Right atrium auricular region (tissue), 2 donors: ENCODE measurements around the gene MYOM1. TPM values are rescaled to one million over a fixed set of nuclear protein-coding genes. Genes with fewer than 3 reads are reported as not detected.

Experiments
- DNase-seq: peaks from one replicate; pipeline ENCODE4 v3.0.0-alpha.2; 2019; ENCODE audit warnings: low spot score
- H3K27ac ChIP-seq, 2 donors: fragments of 200-600 bp; sonication (generic); 1 replicate in 1 of 2; 2 replicates in 1 of 2; pipeline ENCODE4 v1.5.1; 2016 to 2019
- H3K27me3 ChIP-seq, 2 donors: fragments of 200-600 bp; sonication (generic); one replicate each; pipeline versions ENCODE4 v1.5.1 to v1.6.0; 2017 to 2019
- H3K36me3 ChIP-seq: fragments of 200-600 bp; sonication (generic); one replicate; pipeline ENCODE4 v1.5.1; 2016
- H3K4me1 ChIP-seq, 2 donors: fragments of 200-600 bp; sonication (generic); one replicate each; pipeline versions ENCODE4 v1.5.1 to v1.6.0; 2017 to 2019
- H3K4me3 ChIP-seq, 2 donors: fragments of 200-600 bp; sonication (generic); 1 replicate in 1 of 2; 2 replicates in 1 of 2; pipeline ENCODE4 v1.5.1; 2017 to 2019; ENCODE audit warnings: mild to moderate bottlenecking in 1 of 2, moderate library complexity in 1 of 2
- H3K9me3 ChIP-seq, 2 donors: fragments of 200-600 bp; sonication (generic); one replicate each; pipeline ENCODE4 v1.5.1; 2019
- total RNA-seq, 2 donors: library from RNA; depleted of rRNA; stranded (reverse); fragments of >200 nt; gene quantifications; one replicate each; pipeline ENCODE4 v1.1.0, GENCODE V29; 2016
- TF ChIP-seq, protein P1 (sequence below), 2 donors: fragments of 200-600 bp; sonication (generic); IDR thresholded peaks; one replicate each; pipeline ENCODE4 v1.5.1; 2019; ENCODE audit warnings: antibody characterized with exemption in 2 of 2

MYOM1 gene
- total RNA-seq, 2 donors from 2014 or later = 357 to 410 TPM

GRCh38 chr18:3175195-3175758 is 44.5 kb downstream of the MYOM1 start:
- H3K27ac ChIP-seq = no peak overlapping the region
- peaks cover 35% of the 10 kb centered on the region for H3K36me3 ChIP-seq
- TF ChIP-seq, protein P1, sequence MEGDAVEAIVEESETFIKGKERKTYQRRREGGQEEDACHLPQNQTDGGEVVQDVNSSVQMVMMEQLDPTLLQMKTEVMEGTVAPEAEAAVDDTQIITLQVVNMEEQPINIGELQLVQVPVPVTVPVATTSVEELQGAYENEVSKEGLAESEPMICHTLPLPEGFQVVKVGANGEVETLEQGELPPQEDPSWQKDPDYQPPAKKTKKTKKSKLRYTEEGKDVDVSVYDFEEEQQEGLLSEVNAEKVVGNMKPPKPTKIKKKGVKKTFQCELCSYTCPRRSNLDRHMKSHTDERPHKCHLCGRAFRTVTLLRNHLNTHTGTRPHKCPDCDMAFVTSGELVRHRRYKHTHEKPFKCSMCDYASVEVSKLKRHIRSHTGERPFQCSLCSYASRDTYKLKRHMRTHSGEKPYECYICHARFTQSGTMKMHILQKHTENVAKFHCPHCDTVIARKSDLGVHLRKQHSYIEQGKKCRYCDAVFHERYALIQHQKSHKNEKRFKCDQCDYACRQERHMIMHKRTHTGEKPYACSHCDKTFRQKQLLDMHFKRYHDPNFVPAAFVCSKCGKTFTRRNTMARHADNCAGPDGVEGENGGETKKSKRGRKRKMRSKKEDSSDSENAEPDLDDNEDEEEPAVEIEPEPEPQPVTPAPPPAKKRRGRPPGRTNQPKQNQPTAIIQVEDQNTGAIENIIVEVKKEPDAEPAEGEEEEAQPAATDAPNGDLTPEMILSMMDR (IDR thresholded peaks at IDR 0.05) = no peak
- peaks cover 0 to 16% of the 10 kb centered on the region in 2 donors for H3K4me1 ChIP-seq
- H3K27me3 ChIP-seq = no peaks in the 10 kb centered on the region
- H3K4me3 ChIP-seq = no peak overlapping the region
- no peaks in the 10 kb centered on the region for H3K9me3 ChIP-seq
- DNase-seq = no peak

- no peak for DNase-seq
- Histone ChIP-seq H3K9me3 (no peaks in the 10 kb centered on the region), H3K27me3 (no peaks in the 10 kb centered on the region), H3K36me3 (peaks cover 59% of the 10 kb centered on the region), H3K27ac (no peak overlapping the region), H3K4me3 (no peak overlapping the region), H3K4me1 (no peaks in the 10 kb centered on the region)
- TF ChIP-seq, protein P1 (IDR thresholded peaks at IDR 0.05) = no peak
These were observed 47.7 kb downstream of the MYOM1 start for GRCh38 chr18:3172097-3172496.

DNA sequence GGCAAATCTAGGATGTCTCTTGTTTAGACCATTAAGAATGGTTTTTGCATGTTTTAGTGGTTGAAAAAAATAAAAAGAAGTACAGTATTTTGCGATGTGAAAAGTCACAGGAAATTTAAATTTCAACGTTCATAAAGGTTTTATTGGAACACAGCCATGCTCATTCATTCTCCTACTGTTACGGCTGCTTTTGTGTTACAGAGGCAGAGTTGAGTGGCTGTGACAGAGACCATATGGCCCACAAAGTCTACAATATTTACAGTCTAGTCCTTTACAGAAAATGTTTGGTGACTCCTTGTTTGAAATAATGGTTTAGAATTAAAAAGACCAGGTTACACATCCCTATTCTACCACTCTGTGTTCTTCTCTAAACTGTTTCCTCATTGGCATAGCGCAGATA is 48.1 kb downstream of the MYOM1 start:
- no peak for DNase-seq
- H3K27ac ChIP-seq = no peak overlapping the region
- no peaks in the 10 kb centered on the region for H3K4me1 ChIP-seq
- H3K9me3 ChIP-seq = no peaks in the 10 kb centered on the region
- TF ChIP-seq, protein P1 (IDR thresholded peaks at IDR 0.05) = no peak
- peaks cover 63% of the 10 kb centered on the region for H3K36me3 ChIP-seq
- H3K27me3 ChIP-seq = peaks cover 0 to under 1% of the 10 kb centered on the region in 2 donors
- no peak overlapping the region for H3K4me3 ChIP-seq

DNA sequence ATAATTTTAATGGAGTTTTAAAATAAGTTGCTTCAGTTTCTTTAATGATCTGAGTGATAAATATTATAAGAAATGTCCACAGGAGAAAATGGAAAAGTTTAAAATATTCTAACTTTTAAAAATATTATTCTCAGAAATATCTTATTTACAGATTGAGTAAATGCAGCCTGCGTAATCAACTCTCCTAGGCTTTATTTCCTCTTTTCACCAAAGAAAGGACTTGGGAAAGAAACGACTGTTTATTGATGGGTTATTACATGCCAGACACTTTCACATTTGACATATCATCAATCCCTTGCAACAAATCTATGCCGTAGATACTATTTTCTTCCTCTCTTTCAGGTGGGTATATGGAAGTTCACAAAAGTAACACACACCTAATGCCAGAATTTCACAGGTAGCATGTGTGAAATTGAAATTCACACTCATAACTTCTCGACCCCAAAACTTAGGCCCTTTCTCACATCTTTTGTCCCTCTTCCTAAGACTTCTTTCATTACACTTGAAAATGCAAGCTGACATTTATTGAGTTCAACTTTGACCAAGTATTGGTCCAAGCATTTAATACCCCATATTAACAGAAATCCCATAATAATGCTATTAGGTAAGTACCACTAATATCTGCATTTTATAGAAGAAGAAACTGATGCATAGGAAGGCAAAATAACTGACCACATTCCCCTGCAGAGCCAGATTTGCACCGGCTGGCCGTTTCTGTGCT is 49.2 kb downstream of the MYOM1 start:
- no peaks in the 10 kb centered on the region for H3K4me1 ChIP-seq
- TF ChIP-seq, protein P1 (IDR thresholded peaks at IDR 0.05) = no peak
- no peak for DNase-seq
- H3K36me3 ChIP-seq = peaks cover 73% of the 10 kb centered on the region
- no peaks in the 10 kb centered on the region for H3K9me3 ChIP-seq
- H3K27me3 ChIP-seq = peaks cover 0 to 4% of the 10 kb centered on the region in 2 donors
- no peak overlapping the region for H3K4me3 ChIP-seq
- no peak overlapping the region for H3K27ac ChIP-seq

DNA sequence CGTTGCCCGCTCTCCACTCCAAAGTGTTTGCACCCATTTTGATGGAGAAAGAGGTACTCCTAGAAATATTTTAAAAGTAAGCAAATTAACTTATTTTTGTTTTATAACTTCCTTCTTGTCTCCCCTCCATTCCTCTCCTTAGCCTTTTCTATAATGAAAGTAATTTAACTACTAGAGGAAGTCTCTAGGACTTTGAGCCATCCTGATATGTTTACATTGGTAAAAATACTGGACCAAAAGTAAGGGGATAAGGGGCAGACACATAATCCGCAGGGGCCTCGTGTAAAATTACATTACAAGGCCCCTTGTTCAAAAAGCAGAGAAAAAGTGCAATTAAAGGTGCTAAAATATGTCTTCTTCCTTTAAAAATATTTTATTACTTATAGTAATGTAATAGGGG is 55.4 kb downstream of the MYOM1 start:
- Histone ChIP-seq H3K27me3 (peaks cover 0 to 4% of the 10 kb centered on the region in 2 donors), H3K36me3 (peaks cover 91% of the 10 kb centered on the region), H3K4me3 (no peak overlapping the region), H3K9me3 (no peaks in the 10 kb centered on the region), H3K4me1 (no peaks in the 10 kb centered on the region), H3K27ac (no peak overlapping the region)
- TF ChIP-seq, protein P1 (IDR thresholded peaks at IDR 0.05) = no peak
- DNase-seq = no peak
